SK-N-SH treated with all-trans-retinoic acid at 6 μM for 48 hours (cell line): ENCODE measurements around the gene SPATS2L.

ENCODE experiments used
- ATAC-seq: fragments of 200-7000 bp; cut with Tn5 transposase; 3 replicates; pipeline ENCODE4 v1.9.1; 2020; ENCODE audit warnings: mild to moderate bottlenecking, moderate library complexity
- ARNTL ChIP-seq: fragments of 450-650 bp; formaldehyde crosslinking; IDR thresholded peaks from 2 replicates; pipeline ENCODE4 v1.5.0; 2020; ENCODE audit warnings: low read depth, mild to moderate bottlenecking, moderate library complexity, borderline replicate concordance
- ESRRG ChIP-seq: fragments of 250-450 bp; sonication (Bioruptor Pico); IDR thresholded peaks from 2 replicates; pipeline ENCODE4 v1.6.1; 2021; ENCODE audit warnings: mild to moderate bottlenecking
- GLIS3 ChIP-seq: fragments of 250-450 bp; sonication (Bioruptor Pico); IDR thresholded peaks from 2 replicates; pipeline ENCODE4 v1.5.0; 2020; ENCODE audit warnings: mild to moderate bottlenecking, moderate library complexity
- ISL1 ChIP-seq: fragments of 250-450 bp; sonication (Bioruptor Pico); IDR thresholded peaks from 2 replicates; pipeline ENCODE4 v2.1.2; 2022; ENCODE audit warnings: mild to moderate bottlenecking, moderate library complexity
- OSR1 ChIP-seq: fragments of 250-450 bp; sonication (Bioruptor Pico); IDR thresholded peaks from 2 replicates; pipeline ENCODE4 v1.8.0; 2022; ENCODE audit warnings: moderate library complexity, mild to moderate bottlenecking, inconsistent platforms
- PPARA ChIP-seq: fragments of 250-450 bp; sonication (Bioruptor Pico); IDR thresholded peaks from 2 replicates; pipeline ENCODE4 v1.5.0; 2020; ENCODE audit warnings: mild to moderate bottlenecking, borderline replicate concordance
- RARB ChIP-seq: fragments of 250-450 bp; sonication (Bioruptor Pico); IDR thresholded peaks from 2 replicates; pipeline ENCODE4 v1.8.0; 2021; ENCODE audit warnings: mild to moderate bottlenecking, moderate library complexity
- SNAI2 ChIP-seq: fragments of 250-450 bp; sonication (Bioruptor Pico); IDR thresholded peaks from 2 replicates; pipeline ENCODE4 v1.5.0; 2020; ENCODE audit warnings: mild to moderate bottlenecking, moderate library complexity
- TCF4 ChIP-seq: fragments of 250-450 bp; sonication (Bioruptor Pico); IDR thresholded peaks from 2 replicates; pipeline ENCODE4 v1.8.0; 2021; ENCODE audit warnings: mild to moderate bottlenecking, moderate library complexity, borderline replicate concordance
- TOX ChIP-seq: fragments of 250-450 bp; sonication (Bioruptor Pico); IDR thresholded peaks from 2 replicates; pipeline ENCODE4 v1.8.0; 2021; ENCODE audit warnings: mild to moderate bottlenecking, moderate library complexity, borderline replicate concordance
- ZC3H10 ChIP-seq: fragments of 250-450 bp; sonication (Bioruptor Pico); IDR thresholded peaks from 2 replicates; pipeline ENCODE4 v1.5.1; 2021; ENCODE audit warnings: mild to moderate bottlenecking, moderate library complexity
- ZFP3 ChIP-seq: fragments of 250-450 bp; sonication (Bioruptor Pico); IDR thresholded peaks from 2 replicates; pipeline ENCODE4 v1.5.0; 2020; ENCODE audit warnings: mild to moderate bottlenecking, moderate library complexity
- ZNF70 ChIP-seq: fragments of 450-650 bp; formaldehyde crosslinking; IDR thresholded peaks from 2 replicates; pipeline ENCODE4 v1.5.0; 2020; ENCODE audit warnings: mild to moderate bottlenecking, moderate library complexity
- ZNF8 ChIP-seq: fragments of 450-650 bp; formaldehyde crosslinking; IDR thresholded peaks from 2 replicates; pipeline ENCODE4 v1.5.0; 2020; ENCODE audit warnings: mild to moderate bottlenecking, moderate library complexity
- TF ChIP-seq, protein P1 (sequence below): fragments of 250-450 bp; sonication (Bioruptor Pico); IDR thresholded peaks from 2 replicates; pipeline ENCODE4 v1.5.1; 2020; ENCODE audit warnings: low read depth, mild to moderate bottlenecking, moderate library complexity
- TF ChIP-seq, protein P2 (sequence below): fragments of 250-450 bp; sonication (Bioruptor Pico); IDR thresholded peaks from 2 replicates; pipeline ENCODE4 v1.5.1; 2021; ENCODE audit warnings: mild to moderate bottlenecking, moderate library complexity
- TF ChIP-seq, protein P3 (sequence below): fragments of 250-450 bp; sonication (Bioruptor Pico); IDR thresholded peaks from 2 replicates; pipeline ENCODE4 v1.5.0; 2020; ENCODE audit warnings: mild to moderate bottlenecking, moderate library complexity
- TF ChIP-seq, protein P4 (sequence below): fragments of 250-450 bp; sonication (Bioruptor Pico); IDR thresholded peaks from 2 replicates; pipeline ENCODE4 v1.8.0; 2021; ENCODE audit warnings: low read depth, mild to moderate bottlenecking, moderate library complexity, borderline replicate concordance
- TF ChIP-seq, protein P5 (sequence below): fragments of 250-450 bp; sonication (Bioruptor Pico); IDR thresholded peaks from 2 replicates; pipeline ENCODE4 v1.8.0; 2020; ENCODE audit warnings: mild to moderate bottlenecking, moderate library complexity, borderline replicate concordance

Gene SPATS2L

DNA sequence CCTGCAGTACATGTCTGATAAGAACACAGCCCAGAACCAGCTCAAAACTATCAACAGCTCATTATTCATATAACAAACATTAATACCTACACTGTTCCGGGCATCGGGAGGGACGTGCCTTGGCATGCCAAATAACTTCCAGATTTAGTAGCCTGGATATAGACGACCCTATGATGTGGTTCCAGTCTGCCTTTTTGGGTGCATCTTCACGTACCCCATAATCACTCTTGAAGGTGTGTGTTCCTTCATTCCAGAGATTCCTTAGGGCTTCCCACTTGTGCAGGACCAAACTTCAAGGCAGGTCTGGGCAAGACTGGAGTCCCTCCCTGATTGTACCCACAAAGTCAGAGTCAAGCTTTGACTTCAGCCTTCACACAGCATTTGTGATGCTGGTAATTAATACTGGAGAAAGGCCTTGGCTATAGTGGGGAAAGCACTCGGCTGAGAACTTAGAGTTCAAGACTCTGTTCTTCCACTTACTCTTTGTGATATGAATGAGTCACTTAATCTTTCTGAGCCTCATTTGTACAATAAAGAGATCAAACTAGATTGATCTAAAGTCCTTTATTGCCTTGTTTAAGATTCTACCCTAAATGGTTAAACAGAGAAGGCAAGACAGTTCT lies 27.7 kb upstream of the SPATS2L start (continued):
- TF ChIP-seq, protein P1, sequence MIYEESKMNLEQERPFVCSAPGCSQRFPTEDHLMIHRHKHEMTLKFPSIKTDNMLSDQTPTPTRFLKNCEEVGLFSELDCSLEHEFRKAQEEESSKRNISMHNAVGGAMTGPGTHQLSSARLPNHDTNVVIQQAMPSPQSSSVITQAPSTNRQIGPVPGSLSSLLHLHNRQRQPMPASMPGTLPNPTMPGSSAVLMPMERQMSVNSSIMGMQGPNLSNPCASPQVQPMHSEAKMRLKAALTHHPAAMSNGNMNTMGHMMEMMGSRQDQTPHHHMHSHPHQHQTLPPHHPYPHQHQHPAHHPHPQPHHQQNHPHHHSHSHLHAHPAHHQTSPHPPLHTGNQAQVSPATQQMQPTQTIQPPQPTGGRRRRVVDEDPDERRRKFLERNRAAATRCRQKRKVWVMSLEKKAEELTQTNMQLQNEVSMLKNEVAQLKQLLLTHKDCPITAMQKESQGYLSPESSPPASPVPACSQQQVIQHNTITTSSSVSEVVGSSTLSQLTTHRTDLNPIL (CRISPR knock-in tag): no peak
- no peak for TF ChIP-seq OSR1 (CRISPR knock-in tag)
- no peak for TF ChIP-seq ZFP3 (CRISPR knock-in tag)
- no peak for TF ChIP-seq PPARA (CRISPR knock-in tag)
- no peak for TF ChIP-seq ZNF8 (CRISPR knock-in tag)
- TF ChIP-seq TOX (CRISPR knock-in tag): no peak

DNA sequence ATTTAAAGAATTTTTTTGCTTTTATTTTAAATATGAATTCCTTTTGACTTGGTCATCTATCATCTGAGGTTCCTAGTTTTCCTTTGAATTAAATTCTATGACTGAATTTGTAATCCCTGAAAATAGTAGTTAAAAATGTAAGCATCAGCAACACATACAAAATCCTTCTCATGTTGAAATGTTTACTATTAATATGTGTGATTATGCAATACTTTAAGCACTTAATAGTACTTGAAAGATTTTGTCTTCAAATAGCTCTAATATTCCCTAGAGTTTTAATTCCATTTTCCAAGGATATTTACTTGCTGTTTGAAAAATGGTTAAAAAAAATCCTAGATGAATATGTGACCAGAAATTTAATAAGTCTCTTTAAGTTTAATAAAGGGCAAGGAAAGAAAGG lies 26.6 kb upstream of the SPATS2L start:
- no peak for TF ChIP-seq ZFP3 (CRISPR knock-in tag)
- TF ChIP-seq, protein P2, sequence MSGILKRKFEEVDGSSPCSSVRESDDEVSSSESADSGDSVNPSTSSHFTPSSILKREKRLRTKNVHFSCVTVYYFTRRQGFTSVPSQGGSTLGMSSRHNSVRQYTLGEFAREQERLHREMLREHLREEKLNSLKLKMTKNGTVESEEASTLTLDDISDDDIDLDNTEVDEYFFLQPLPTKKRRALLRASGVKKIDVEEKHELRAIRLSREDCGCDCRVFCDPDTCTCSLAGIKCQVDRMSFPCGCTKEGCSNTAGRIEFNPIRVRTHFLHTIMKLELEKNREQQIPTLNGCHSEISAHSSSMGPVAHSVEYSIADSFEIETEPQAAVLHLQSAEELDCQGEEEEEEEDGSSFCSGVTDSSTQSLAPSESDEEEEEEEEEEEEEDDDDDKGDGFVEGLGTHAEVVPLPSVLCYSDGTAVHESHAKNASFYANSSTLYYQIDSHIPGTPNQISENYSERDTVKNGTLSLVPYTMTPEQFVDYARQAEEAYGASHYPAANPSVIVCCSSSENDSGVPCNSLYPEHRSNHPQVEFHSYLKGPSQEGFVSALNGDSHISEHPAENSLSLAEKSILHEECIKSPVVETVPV (CRISPR knock-in tag): no peak
- TF ChIP-seq, protein P1 (CRISPR knock-in tag): no peak

DNA sequence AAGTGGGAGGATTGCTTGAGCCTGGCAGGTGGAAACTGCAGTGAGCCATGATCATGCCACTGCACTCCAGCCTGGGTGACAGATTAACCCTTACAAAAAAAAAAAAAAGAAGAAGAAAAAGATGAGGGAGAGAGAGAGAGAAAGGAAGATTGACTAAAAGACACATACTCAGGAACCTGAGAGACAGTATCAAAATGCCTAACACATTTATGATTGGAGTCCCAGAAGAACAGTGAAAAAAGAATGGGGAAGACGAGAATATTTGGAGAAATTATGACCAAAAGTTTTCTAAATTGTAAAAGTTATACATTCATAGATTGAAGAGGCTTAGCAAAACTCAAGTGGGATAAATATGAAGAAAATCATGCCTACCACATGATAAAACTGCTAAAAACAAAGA lies 19.9 kb upstream of the SPATS2L start:
- TF ChIP-seq ZNF8 (CRISPR knock-in tag) (no peak), TCF4 (CRISPR knock-in tag) (no peak), ZFP3 (CRISPR knock-in tag) (no peak), OSR1 (CRISPR knock-in tag) (no peak), ZNF70 (CRISPR knock-in tag) (no peak), ZC3H10 (CRISPR knock-in tag) (no peak), ISL1 (CRISPR knock-in tag) (no peak), ESRRG (CRISPR knock-in tag) (no peak)
- TF ChIP-seq, protein P2 (CRISPR knock-in tag): no peak
- no peak for ATAC-seq

More for the DNA sequence above, 26.6 kb upstream of the SPATS2L start:
- no peak for ATAC-seq

DNA sequence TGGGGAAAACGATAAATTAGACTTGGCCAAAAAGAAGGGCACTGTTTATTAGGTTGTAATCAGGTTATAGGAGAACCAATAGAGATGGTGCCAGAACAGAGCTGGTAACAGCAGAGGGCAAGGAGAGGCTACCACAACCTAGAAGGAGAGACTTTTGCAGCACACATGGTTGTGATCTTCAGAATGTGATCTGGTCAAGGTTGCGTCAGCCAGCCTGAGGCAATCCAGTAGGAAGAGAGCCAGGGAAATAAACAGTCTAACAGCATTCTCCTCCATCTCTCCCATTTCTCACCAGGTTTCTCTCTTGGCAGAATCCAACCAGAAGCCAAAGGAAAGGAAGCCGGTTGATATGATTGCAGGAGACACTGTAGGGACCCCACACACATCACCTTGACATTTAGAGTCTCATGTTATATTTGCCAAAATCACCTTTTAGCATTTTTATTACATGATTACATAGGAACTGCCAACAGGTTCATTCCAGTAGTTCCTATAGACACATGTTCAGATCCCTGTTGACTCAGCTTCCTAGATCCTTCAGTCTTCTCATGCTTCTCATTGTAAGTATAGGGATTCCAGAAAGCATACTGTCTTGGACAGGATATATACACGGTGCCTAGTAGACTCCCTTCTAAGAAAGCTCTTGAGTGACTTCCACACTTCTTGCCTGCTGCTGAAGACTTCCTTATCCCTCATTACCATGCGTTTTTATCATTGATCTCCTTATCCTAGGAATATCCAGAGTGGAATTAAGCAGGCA lies 17.6 kb upstream of the SPATS2L start:
- TF ChIP-seq TCF4 (CRISPR knock-in tag) (no peak), GLIS3 (CRISPR knock-in tag) (no peak), RARB (CRISPR knock-in tag) (no peak), SNAI2 (CRISPR knock-in tag) (no peak)
- TF ChIP-seq, protein P3, sequence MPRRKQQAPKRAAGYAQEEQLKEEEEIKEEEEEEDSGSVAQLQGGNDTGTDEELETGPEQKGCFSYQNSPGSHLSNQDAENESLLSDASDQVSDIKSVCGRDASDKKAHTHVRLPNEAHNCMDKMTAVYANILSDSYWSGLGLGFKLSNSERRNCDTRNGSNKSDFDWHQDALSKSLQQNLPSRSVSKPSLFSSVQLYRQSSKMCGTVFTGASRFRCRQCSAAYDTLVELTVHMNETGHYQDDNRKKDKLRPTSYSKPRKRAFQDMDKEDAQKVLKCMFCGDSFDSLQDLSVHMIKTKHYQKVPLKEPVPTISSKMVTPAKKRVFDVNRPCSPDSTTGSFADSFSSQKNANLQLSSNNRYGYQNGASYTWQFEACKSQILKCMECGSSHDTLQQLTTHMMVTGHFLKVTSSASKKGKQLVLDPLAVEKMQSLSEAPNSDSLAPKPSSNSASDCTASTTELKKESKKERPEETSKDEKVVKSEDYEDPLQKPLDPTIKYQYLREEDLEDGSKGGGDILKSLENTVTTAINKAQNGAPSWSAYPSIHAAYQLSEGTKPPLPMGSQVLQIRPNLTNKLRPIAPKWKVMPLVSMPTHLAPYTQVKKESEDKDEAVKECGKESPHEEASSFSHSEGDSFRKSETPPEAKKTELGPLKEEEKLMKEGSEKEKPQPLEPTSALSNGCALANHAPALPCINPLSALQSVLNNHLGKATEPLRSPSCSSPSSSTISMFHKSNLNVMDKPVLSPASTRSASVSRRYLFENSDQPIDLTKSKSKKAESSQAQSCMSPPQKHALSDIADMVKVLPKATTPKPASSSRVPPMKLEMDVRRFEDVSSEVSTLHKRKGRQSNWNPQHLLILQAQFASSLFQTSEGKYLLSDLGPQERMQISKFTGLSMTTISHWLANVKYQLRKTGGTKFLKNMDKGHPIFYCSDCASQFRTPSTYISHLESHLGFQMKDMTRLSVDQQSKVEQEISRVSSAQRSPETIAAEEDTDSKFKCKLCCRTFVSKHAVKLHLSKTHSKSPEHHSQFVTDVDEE (CRISPR knock-in tag): no peak
- ATAC-seq: no peak

DNA sequence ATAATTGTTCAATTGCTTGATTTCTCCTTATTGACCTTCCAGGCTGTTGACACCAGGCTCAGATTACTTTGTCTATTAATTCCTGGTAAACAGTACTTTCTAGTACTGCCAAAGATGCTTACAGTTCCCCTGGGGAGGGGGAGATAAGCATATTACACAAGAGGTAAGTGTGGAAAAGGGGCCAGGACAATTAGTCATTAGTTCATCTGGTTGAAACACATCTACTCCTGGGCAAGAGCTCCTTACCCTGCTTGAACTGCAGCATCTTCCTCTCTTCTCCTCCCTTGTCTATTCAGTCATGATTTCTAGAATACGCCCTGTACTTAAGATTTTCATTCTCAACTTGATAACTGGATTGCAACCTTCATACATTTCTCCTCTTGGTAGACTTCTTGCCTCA lies 10.4 kb upstream of the SPATS2L start:
- no peak for ATAC-seq
- TF ChIP-seq, protein P4, sequence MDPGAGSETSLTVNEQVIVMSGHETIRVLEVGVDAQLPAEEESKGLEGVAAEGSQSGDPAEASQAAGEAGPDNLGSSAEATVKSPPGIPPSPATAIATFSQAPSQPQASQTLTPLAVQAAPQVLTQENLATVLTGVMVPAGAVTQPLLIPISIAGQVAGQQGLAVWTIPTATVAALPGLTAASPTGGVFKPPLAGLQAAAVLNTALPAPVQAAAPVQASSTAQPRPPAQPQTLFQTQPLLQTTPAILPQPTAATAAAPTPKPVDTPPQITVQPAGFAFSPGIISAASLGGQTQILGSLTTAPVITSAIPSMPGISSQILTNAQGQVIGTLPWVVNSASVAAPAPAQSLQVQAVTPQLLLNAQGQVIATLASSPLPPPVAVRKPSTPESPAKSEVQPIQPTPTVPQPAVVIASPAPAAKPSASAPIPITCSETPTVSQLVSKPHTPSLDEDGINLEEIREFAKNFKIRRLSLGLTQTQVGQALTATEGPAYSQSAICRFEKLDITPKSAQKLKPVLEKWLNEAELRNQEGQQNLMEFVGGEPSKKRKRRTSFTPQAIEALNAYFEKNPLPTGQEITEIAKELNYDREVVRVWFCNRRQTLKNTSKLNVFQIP (CRISPR knock-in tag): no peak
- no peak for TF ChIP-seq TOX (CRISPR knock-in tag)
- TF ChIP-seq, protein P5, sequence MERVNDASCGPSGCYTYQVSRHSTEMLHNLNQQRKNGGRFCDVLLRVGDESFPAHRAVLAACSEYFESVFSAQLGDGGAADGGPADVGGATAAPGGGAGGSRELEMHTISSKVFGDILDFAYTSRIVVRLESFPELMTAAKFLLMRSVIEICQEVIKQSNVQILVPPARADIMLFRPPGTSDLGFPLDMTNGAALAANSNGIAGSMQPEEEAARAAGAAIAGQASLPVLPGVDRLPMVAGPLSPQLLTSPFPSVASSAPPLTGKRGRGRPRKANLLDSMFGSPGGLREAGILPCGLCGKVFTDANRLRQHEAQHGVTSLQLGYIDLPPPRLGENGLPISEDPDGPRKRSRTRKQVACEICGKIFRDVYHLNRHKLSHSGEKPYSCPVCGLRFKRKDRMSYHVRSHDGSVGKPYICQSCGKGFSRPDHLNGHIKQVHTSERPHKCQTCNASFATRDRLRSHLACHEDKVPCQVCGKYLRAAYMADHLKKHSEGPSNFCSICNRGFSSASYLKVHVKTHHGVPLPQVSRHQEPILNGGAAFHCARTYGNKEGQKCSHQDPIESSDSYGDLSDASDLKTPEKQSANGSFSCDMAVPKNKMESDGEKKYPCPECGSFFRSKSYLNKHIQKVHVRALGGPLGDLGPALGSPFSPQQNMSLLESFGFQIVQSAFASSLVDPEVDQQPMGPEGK (CRISPR knock-in tag): no peak
- no peak for TF ChIP-seq ZC3H10 (CRISPR knock-in tag)
- no peak for TF ChIP-seq ARNTL (CRISPR knock-in tag)
- TF ChIP-seq, protein P1 (CRISPR knock-in tag): no peak
